Subcutaneous abdominal adipose tissue (tissue), 5 donors: Measurements from ENCODE around the gene USP10.
A peak's percentile ranks its signal among the peaks of the same experiment; 100 is the strongest.

Experiments used
- H3K27ac ChIP-seq: one replicate; pipeline ENCODE4 v1.7.0; 2013; ENCODE audit warnings: low read depth, mild to moderate bottlenecking, inconsistent platforms, low read length, moderate library complexity
- H3K27me3 ChIP-seq, 5 donors: one replicate each; pipeline ENCODE4 v1.7.0; 2013; ENCODE audit warnings: low read length in 5 of 5, inconsistent platforms in 1 of 5; ENCODE audit not compliant: control insufficient read depth in 5 of 5, insufficient read depth in 4 of 5
- H3K36me3 ChIP-seq, 5 donors: one replicate each; pipeline ENCODE4 v1.7.0; 2013; ENCODE audit warnings: low read length in 5 of 5; ENCODE audit not compliant: control insufficient read depth in 5 of 5, insufficient read depth in 5 of 5
- H3K4me1 ChIP-seq, 5 donors: one replicate each; pipeline ENCODE4 v1.7.0; 2013; ENCODE audit warnings: low read length in 5 of 5, mild to moderate bottlenecking in 3 of 5, moderate library complexity in 1 of 5; ENCODE audit not compliant: control insufficient read depth in 5 of 5, insufficient read depth in 5 of 5
- H3K4me3 ChIP-seq, 5 donors: one replicate each; pipeline ENCODE4 v1.7.0; 2013; ENCODE audit warnings: low read length in 5 of 5, low read depth in 1 of 5
- H3K9ac ChIP-seq, 5 donors: one replicate each; pipeline ENCODE4 v1.7.0; 2013; ENCODE audit warnings: low read length in 5 of 5, mild to moderate bottlenecking in 4 of 5, moderate library complexity in 3 of 5
- H3K9me3 ChIP-seq, 5 donors: one replicate each; pipeline ENCODE4 v1.7.0; 2013; ENCODE audit warnings: low read length in 5 of 5; ENCODE audit not compliant: control insufficient read depth in 5 of 5
- donor health status: healthy.
- donor health status: healthy.
- donor health status: healthy.
- donor health status: healthy.
- donor health status: healthy.

Gene USP10

DNA sequence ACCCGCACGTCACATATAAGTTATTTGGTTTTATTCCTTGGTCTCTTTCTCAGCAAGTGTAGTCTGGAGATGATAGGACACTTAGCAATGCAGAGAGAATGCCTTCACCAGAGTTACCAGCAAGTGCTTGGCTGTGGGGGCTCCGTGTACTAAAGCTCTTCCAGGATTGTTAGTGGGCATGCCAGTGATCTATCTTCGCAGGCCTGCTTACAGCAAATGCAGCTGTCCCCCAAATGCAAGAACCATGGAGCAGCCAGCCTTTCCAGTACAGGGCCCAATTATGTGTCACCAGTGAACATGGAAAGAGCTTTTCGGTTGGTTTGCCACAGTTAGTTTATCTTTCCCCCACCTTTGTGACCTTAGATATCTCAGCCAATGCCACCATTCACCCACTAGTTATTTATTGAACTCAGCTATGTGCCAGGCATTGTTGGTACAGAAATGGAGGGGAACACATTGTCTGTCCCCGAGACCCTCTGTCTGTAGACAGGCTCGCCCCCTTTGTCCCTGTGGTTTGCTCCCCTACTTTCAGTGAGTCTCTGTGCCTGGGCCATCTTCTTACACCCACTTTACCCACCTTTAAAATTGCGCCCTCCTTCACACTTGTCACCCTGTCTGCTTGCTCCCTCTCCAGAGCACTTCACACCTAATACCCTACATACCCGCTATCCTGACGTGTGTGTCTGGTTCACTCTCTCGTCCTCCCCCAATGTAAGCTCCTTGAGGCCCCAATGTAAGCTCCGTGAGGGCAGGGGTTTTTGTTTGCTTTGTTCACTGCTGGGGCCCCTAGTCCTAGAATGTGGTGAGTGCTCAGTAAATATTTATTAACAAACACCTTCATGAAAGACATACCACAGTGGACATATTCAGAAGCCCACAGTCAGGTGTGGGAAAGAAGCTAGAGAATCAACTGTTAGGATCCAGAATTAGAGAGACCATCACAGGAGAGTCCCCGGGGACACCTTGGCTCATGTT lies 13.3 kb downstream of the USP10 start:
- Histone ChIP-seq H3K36me3 (peaks cover 2 to 9% (median 6%) of the 10 kb centered on the region in 5 donors), H3K9me3 (no peaks in the 10 kb centered on the region), H3K4me1 (peaks cover 0 to 9% (median 0%) of the 10 kb centered on the region in 5 donors), H3K27ac (no peak overlapping the region), H3K9ac (no peak overlapping the region), H3K4me3 (no peak overlapping the region), H3K27me3 (no peaks in the 10 kb centered on the region)

DNA sequence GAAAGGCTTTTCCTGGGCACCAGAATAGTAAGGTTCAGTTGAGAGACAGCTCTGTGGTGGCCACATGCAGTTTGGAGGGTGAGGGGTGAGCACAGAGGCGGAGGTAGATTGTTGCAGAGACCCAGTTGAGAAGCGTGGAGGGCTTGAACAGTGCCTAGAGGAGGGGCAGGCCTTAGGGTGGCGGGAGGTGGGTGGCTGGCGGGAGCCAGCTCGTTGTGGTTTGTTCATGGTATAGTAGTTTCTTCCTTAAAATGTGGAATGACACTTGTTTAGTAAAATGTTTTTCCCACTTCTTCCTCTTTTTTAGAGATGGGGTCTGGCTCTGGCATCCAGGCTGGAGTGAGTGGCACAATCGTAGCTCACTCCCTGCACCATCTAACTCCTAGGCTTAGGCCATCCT lies 14.2 kb downstream of the USP10 start:
- no peak overlapping the region for H3K27ac ChIP-seq
- H3K36me3 ChIP-seq: peaks cover 2 to 9% (median 6%) of the 10 kb centered on the region in 5 donors
- H3K9me3 ChIP-seq: no peaks in the 10 kb centered on the region
- H3K4me3 ChIP-seq: no peak overlapping the region
- H3K4me1 ChIP-seq: peaks cover 0 to 9% (median under 1%) of the 10 kb centered on the region in 5 donors
- H3K9ac ChIP-seq: no peak overlapping the region
- no peaks in the 10 kb centered on the region for H3K27me3 ChIP-seq

- no peaks in the 10 kb centered on the region for H3K9me3 ChIP-seq
- no peaks in the 10 kb centered on the region for H3K27me3 ChIP-seq
- H3K4me3 ChIP-seq: no peak overlapping the region
- peaks cover 0 to 9% (median 3%) of the 10 kb centered on the region in 5 donors for H3K36me3 ChIP-seq
- H3K9ac ChIP-seq: no peak overlapping the region
- H3K27ac ChIP-seq: no peak overlapping the region
- H3K4me1 ChIP-seq: peaks cover 0 to 14% (median 12%) of the 10 kb centered on the region in 5 donors
These were observed 15.6 kb downstream of the USP10 start for GRCh38 chr16:84715424-84715823.

- no peaks in the 10 kb centered on the region for H3K27me3 ChIP-seq
- peaks cover 0 to 9% (median 3%) of the 10 kb centered on the region in 5 donors for H3K36me3 ChIP-seq
- H3K27ac ChIP-seq: no peak overlapping the region
- peaks cover 0 to 15% (median 12%) of the 10 kb centered on the region in 5 donors for H3K4me1 ChIP-seq
- no peak overlapping the region for H3K4me3 ChIP-seq
- no peak overlapping the region for H3K9ac ChIP-seq
- no peaks in the 10 kb centered on the region for H3K9me3 ChIP-seq
These were observed 16.1 kb downstream of the USP10 start for GRCh38 chr16:84715854-84716253.

DNA sequence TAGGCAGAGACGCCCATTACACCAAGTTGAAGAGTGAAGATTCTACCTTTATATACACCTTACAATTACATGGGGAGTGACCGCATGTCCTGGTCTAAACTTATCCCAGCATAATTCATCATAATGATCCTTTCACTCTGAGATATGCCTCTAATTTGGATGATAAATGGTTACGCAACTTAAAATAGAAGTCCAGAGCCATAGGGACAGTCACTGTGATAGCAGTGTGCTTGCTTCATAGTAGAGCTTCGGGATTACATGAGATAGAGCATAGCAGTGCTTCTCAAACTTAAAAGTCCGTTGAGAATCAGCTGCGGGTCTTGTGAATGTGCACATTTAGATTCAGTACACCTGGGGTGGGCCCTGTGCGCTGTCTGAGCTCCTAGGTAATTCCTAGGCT lies 16.9 kb downstream of the USP10 start:
- Histone ChIP-seq H3K4me1 (peaks cover 0 to 15% (median 12%) of the 10 kb centered on the region in 5 donors), H3K36me3 (peaks cover 0 to 10% (median 3%) of the 10 kb centered on the region in 5 donors), H3K4me3 (no peak overlapping the region), H3K27ac (no peak overlapping the region), H3K9me3 (no peaks in the 10 kb centered on the region), H3K9ac (no peak overlapping the region), H3K27me3 (no peaks in the 10 kb centered on the region)

DNA sequence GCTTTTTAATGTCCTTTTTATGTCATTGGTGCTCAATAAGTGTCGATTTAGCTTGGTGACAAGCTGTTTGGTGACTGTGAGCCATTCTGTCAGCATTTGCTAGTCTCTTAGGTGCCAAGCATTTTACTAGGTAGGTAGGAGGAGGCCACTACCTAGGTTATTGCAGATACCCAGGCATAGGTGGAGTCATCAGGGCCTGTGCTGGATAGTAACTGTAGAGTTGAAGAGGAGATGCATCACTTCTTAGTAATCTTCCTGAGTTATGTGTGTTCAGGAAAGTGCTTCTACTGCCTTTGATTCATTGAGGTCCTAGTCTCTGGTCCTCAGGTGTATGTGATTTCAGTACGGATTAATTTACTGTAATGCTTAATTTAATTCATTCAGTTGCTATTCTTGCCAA lies 17.7 kb downstream of the USP10 start:
- Histone ChIP-seq H3K9me3 (no peaks in the 10 kb centered on the region), H3K4me3 (no peak overlapping the region), H3K9ac (no peak overlapping the region), H3K27me3 (no peaks in the 10 kb centered on the region), H3K36me3 (peaks cover 0 to 12% (median 6%) of the 10 kb centered on the region in 5 donors), H3K4me1 (peaks cover 0 to 15% (median 12%) of the 10 kb centered on the region in 5 donors), H3K27ac (no peak overlapping the region)

- no peaks in the 10 kb centered on the region for H3K27me3 ChIP-seq
- H3K9me3 ChIP-seq: no peaks in the 10 kb centered on the region
- H3K27ac ChIP-seq: no peak overlapping the region
- H3K4me1 ChIP-seq: peaks cover 0 to 20% (median 14%) of the 10 kb centered on the region in 5 donors
- peaks cover 0 to 12% (median 6%) of the 10 kb centered on the region in 5 donors for H3K36me3 ChIP-seq
- peak overlapping the region in 1 of 5 donors; percentile 20 for H3K9ac ChIP-seq
- H3K4me3 ChIP-seq: no peak overlapping the region
These were observed 20.4 kb downstream of the USP10 start for GRCh38 chr16:84720177-84720579.

- no peak overlapping the region for H3K9ac ChIP-seq
- peaks cover 0 to 7% (median 0%) of the 10 kb centered on the region in 5 donors for H3K36me3 ChIP-seq
- no peak overlapping the region for H3K27ac ChIP-seq
- H3K27me3 ChIP-seq: no peaks in the 10 kb centered on the region
- peaks cover 3 to 29% (median 27%) of the 10 kb centered on the region in 5 donors for H3K4me1 ChIP-seq
- no peak overlapping the region for H3K4me3 ChIP-seq
- no peaks in the 10 kb centered on the region for H3K9me3 ChIP-seq
These were observed 22.3 kb downstream of the USP10 start for GRCh38 chr16:84722068-84722467.

DNA sequence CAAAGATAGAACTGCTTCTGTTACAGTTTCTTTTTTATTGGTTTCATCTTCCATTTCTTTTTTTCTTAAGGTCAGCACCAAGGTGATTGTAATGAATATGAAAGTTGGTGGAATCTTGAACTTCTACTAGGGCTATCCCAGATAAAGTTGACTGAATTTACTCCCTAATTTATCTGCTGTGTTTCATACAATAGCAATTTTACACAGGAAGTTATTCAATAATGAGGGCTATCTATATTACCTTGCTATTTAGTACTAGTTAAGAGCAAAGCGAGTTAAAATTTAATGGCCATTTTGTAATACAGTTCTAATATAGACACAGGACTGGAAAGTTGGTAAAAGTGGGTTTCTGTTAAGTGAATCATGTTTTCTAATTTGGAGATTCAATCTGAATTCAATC lies 24.1 kb downstream of the USP10 start:
- H3K36me3 ChIP-seq: peaks cover 0 to 4% (median 0%) of the 10 kb centered on the region in 5 donors
- H3K27me3 ChIP-seq: no peaks in the 10 kb centered on the region
- no peak overlapping the region for H3K9ac ChIP-seq
- no peaks in the 10 kb centered on the region for H3K9me3 ChIP-seq
- peaks cover 3 to 30% (median 29%) of the 10 kb centered on the region in 5 donors for H3K4me1 ChIP-seq
- H3K4me3 ChIP-seq: no peak overlapping the region
- no peak overlapping the region for H3K27ac ChIP-seq

DNA sequence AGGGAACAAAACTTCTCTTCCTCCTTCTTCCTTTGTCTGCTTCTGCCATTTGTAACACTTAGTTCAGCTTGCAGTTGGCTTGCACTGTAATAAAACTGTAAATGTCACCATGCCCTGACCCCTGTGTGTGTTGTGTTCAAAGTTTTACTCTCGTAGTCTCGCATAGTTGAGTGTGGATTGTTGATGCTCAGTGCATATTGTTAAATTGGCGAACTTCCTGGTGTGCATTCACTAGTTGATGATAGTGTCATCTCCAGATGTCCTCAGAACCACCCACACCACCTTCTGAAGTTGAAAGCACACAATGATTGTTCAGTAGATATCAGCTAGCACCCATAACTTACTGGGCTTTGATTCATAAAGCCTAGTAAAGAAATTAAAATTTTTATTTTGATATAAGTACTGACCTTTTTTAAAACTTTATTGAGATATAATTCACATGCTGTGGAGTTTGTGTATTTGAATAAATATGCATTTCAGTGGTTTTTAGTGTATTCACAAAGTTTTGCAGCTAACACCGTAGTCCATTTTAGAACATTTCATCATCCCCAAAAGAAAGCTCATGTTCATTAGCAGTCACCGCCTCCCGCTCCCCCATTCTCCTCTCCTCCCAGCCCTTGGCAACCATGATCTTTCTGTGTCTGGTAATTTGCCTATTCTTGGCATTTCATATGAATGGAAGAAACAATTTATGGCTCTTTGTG lies 25.0 kb downstream of the USP10 start:
- H3K36me3 ChIP-seq: peaks cover 0 to 4% (median 0%) of the 10 kb centered on the region in 5 donors
- H3K4me1 ChIP-seq: peaks cover 3 to 34% (median 30%) of the 10 kb centered on the region in 5 donors
- no peak overlapping the region for H3K9ac ChIP-seq
- no peaks in the 10 kb centered on the region for H3K27me3 ChIP-seq
- no peak overlapping the region for H3K27ac ChIP-seq
- H3K9me3 ChIP-seq: no peaks in the 10 kb centered on the region
- no peak overlapping the region for H3K4me3 ChIP-seq
